MCF 10A (cell line): ENCODE data around the gene TJP2. TPM values are rescaled to one million over a fixed set of nuclear protein-coding genes. Genes with fewer than 3 reads are reported as not detected.

ENCODE experiments used
- BruUV-seq: library from RNA; stranded (reverse); fragments of 400-500 nt; replicated peaks from 2 replicates; lab custom pipeline; 2021; lab: Mats Ljungman, UMichigan
- CTCF ChIA-PET: fragments of 300-600 bp; sonication (Branson Sonifier 250); formaldehyde crosslinking; extraction: SDS; loops from one replicate; lab custom pipeline; 2021; ENCODE audit warnings: antibody characterized with exemption, inconsistent platforms; lab: Yijun Ruan, JAX
- POLR2A ChIA-PET: fragments of 300-600, 350-650 bp; sonication (Branson Sonifier 250); formaldehyde crosslinking; extraction: SDS; loops from one replicate; lab custom pipeline; 2020; ENCODE audit warnings: antibody characterized with exemption, inconsistent platforms; lab: Yijun Ruan, JAX
- DNase-seq: peaks from one replicate; pipeline ENCODE4 v3.0.0-alpha.2; 2018; ENCODE audit not compliant: unreplicated experiment
- H3K27ac Mint-ChIP-seq: one replicate; pipeline ENCODE4 v1.8.0; 2022; ENCODE audit warnings: mild to moderate bottlenecking, low read depth, mixed read lengths; ENCODE audit not compliant: unreplicated experiment
- H3K27me3 Mint-ChIP-seq: one replicate; pipeline ENCODE4 v1.8.0; 2022; ENCODE audit warnings: mixed read lengths; ENCODE audit not compliant: insufficient read depth, unreplicated experiment
- H3K36me3 Mint-ChIP-seq: one replicate; pipeline ENCODE4 v1.8.0; 2022; ENCODE audit warnings: mild to moderate bottlenecking, moderate library complexity, mixed read lengths; ENCODE audit not compliant: insufficient read depth, unreplicated experiment
- H3K4me1 Mint-ChIP-seq: one replicate; pipeline ENCODE4 v1.8.0; 2022; ENCODE audit warnings: mixed read lengths; ENCODE audit not compliant: insufficient read depth, unreplicated experiment
- H3K4me3 Mint-ChIP-seq: one replicate; pipeline ENCODE4 v1.8.0; 2022; ENCODE audit warnings: mild to moderate bottlenecking, moderate library complexity, mixed read lengths; ENCODE audit not compliant: unreplicated experiment
- H3K9me3 Mint-ChIP-seq: one replicate; pipeline ENCODE4 v1.8.0; 2022; ENCODE audit warnings: mixed read lengths; ENCODE audit not compliant: unreplicated experiment
- intact Hi-C: fragments of 100-400 bp; cut with micrococcal nuclease; formaldehyde crosslinking; loops from 2 replicates; pipeline ENCODE4 v1.14.1; 2022
- total RNA-seq: library from RNA; stranded (reverse); gene quantifications from 2 replicates; pipeline ENCODE4 v1.2.3, GENCODE V29; 2022
- TF ChIP-seq, protein P1 (sequence below): fragments of 200-600 bp; IDR thresholded peaks from one replicate; pipeline ENCODE4 v1.8.0; 2022; ENCODE audit warnings: antibody characterized with exemption, mild to moderate bottlenecking; ENCODE audit not compliant: unreplicated experiment

The TJP2 gene
- total RNA-seq, 1 experiment from 2014 or later: 52.2 TPM

DNA sequence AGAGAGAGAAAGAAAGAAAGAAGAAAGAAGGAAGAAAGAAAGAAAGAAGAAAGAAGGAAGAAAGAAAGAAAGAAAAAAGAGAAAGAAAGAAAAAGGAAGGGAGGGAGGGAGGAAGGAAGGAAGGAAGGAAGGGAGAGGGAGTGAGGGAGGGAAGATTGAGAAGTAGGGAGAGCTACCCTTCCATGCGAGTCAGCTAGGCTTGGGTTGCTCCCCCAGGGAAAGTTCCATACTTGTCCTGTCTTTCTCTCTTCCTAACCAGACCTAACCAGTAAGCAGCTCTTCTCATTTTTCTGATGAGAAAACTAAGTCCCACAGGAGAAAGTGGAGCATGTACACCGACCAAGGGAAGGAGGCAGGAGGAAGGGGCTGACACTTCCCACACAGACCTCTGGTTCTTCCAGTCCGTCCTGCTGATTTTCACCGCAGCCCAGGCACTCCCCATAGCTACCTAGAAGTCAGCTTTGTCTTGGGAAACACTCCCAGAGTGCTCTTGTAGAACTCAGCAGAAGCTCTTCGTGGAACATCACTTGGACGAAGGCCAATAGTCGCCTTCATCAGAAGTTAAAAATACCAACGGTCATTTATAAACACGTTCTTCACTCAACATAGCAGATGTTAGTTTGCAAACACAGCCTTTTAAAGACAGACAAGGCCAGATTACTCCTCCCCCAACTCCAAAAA is 121.9 kb downstream of the TJP2 start:
- no TSS peak for BruUV-seq
- Mint-ChIP-seq H3K4me3 (no peak overlapping the region), H3K27ac (no peak overlapping the region), H3K4me1 (no peaks in the 10 kb centered on the region), H3K9me3 (no peaks in the 10 kb centered on the region), H3K36me3 (no peaks in the 10 kb centered on the region), H3K27me3 (peaks cover 11% of the 10 kb centered on the region)
- intact Hi-C loops: no loop called here
- ChIA-PET CTCF (interaction anchor here (0.6 to 0.7 kb wide), 4 partner anchors 25 to 789 kb away, joined by 3 to 7 read pairs (median 4); no protein-coding TSS in a partner anchor), POLR2A (interaction anchor here (1.2 kb wide), 1 partner anchor 9 kb away, joined by 5 read pairs; no protein-coding TSS in a partner anchor)
- no peak for DNase-seq
- TF ChIP-seq, protein P1, sequence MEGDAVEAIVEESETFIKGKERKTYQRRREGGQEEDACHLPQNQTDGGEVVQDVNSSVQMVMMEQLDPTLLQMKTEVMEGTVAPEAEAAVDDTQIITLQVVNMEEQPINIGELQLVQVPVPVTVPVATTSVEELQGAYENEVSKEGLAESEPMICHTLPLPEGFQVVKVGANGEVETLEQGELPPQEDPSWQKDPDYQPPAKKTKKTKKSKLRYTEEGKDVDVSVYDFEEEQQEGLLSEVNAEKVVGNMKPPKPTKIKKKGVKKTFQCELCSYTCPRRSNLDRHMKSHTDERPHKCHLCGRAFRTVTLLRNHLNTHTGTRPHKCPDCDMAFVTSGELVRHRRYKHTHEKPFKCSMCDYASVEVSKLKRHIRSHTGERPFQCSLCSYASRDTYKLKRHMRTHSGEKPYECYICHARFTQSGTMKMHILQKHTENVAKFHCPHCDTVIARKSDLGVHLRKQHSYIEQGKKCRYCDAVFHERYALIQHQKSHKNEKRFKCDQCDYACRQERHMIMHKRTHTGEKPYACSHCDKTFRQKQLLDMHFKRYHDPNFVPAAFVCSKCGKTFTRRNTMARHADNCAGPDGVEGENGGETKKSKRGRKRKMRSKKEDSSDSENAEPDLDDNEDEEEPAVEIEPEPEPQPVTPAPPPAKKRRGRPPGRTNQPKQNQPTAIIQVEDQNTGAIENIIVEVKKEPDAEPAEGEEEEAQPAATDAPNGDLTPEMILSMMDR: no peak

DNA sequence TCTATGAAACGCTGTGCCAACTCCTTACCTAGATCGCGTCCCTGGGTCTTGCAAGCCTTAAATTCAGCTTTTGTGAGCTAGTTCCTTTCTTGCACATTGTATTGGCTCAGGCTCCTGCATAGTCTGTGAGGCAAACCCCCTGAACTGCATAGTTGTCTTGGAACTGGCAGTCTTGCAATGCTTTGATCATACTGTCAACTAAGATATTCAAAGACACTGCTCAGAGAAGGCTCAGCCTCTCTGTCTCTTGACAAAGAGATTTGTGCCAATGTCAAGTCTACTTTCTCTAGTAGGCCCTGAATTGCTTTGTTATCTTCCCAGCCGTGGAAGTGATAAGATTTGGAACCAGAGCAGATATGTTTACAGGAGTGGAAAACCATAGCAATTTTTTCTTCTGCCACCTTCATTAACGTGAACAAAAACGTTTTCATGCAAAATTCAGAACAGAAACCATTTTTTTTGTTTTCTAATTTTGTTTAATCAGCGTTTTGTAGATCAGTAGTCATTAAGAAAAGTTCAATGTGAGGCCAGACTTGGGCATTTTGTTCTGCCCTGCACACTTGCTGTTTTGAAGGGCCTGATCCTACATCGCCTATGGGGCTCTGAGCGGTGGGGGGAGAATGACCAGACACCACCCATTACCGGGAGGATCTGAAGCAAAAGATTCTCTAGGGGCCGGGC is 123.4 kb downstream of the TJP2 start:
- intact Hi-C loops: no loop called here
- CTCF ChIA-PET: no interaction called here
- peaks cover 11% of the 10 kb centered on the region for H3K27me3 Mint-ChIP-seq
- POLR2A ChIA-PET: interaction anchor here (0.8 kb wide), 1 partner anchor 22 kb away, joined by 3 read pairs; no protein-coding TSS in a partner anchor
- no peak overlapping the region for H3K4me3 Mint-ChIP-seq
- TF ChIP-seq, protein P1: no peak
- H3K27ac Mint-ChIP-seq: no peak overlapping the region
- DNase-seq: no peak
- no TSS peak for BruUV-seq
- H3K4me1 Mint-ChIP-seq: no peaks in the 10 kb centered on the region
- no peaks in the 10 kb centered on the region for H3K36me3 Mint-ChIP-seq
- H3K9me3 Mint-ChIP-seq: no peaks in the 10 kb centered on the region

DNA sequence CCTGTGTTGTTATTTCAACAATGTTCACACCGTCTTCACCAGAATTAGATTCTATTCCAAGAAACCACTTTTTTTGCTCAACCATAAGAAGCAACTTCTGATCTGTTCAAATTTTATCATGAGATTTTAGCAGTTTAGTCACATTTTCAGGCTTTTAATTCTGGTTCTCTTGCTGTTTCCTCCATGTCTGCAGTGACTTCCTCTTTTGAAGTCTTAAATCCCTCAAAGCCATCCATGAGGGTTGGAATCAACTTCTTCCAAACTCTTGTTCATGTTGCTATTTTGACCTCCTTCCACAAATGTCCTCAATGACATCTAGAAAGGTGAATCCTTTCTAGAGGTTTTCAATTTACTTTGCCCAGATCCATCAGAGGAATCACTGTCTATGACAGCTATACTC is 125.2 kb downstream of the TJP2 start:
- Mint-ChIP-seq H3K4me3 (no peak overlapping the region), H3K36me3 (no peaks in the 10 kb centered on the region), H3K9me3 (no peaks in the 10 kb centered on the region), H3K27me3 (peaks cover 11% of the 10 kb centered on the region), H3K4me1 (no peaks in the 10 kb centered on the region), H3K27ac (no peak overlapping the region)
- ChIA-PET CTCF (no interaction called here), POLR2A (no interaction called here)
- no TSS peak for BruUV-seq
- TF ChIP-seq, protein P1: no peak
- DNase-seq: no peak
- intact Hi-C loops: no loop called here

DNA sequence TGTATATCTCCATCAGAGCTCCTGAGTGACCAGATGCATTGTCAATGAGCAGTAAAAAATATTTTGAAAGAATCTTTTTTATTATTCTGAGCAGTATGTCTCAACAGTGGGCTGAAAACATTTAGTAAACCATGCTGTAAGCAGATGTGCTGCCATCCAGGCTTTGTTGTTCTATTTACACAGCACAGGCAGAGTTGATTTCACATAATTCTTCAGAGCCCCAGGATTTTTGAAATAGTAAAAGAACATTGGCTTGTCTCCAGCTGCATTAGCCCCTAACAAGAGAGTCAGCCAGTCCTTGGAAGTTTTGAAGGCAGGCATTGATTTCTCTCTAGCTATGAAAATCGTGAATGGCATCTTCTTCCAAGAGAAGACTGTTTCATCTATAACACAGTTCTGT is 125.7 kb downstream of the TJP2 start:
- H3K4me3 Mint-ChIP-seq: no peak overlapping the region
- DNase-seq: no peak
- BruUV-seq: no TSS peak
- TF ChIP-seq, protein P1: no peak
- POLR2A ChIA-PET: no interaction called here
- no peak overlapping the region for H3K27ac Mint-ChIP-seq
- H3K4me1 Mint-ChIP-seq: no peaks in the 10 kb centered on the region
- peaks cover 9% of the 10 kb centered on the region for H3K27me3 Mint-ChIP-seq
- intact Hi-C loops: no loop called here
- H3K36me3 Mint-ChIP-seq: no peaks in the 10 kb centered on the region
- no peaks in the 10 kb centered on the region for H3K9me3 Mint-ChIP-seq
- CTCF ChIA-PET: no interaction called here
